ENCODE measurements around the gene PSEN2.

GRCh38 chr1:226867461-226868054 is 2.9 kb upstream of the PSEN2 start:
- TF ChIP-seq, protein P1, sequence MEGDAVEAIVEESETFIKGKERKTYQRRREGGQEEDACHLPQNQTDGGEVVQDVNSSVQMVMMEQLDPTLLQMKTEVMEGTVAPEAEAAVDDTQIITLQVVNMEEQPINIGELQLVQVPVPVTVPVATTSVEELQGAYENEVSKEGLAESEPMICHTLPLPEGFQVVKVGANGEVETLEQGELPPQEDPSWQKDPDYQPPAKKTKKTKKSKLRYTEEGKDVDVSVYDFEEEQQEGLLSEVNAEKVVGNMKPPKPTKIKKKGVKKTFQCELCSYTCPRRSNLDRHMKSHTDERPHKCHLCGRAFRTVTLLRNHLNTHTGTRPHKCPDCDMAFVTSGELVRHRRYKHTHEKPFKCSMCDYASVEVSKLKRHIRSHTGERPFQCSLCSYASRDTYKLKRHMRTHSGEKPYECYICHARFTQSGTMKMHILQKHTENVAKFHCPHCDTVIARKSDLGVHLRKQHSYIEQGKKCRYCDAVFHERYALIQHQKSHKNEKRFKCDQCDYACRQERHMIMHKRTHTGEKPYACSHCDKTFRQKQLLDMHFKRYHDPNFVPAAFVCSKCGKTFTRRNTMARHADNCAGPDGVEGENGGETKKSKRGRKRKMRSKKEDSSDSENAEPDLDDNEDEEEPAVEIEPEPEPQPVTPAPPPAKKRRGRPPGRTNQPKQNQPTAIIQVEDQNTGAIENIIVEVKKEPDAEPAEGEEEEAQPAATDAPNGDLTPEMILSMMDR (IDR thresholded peaks at IDR 0.05; ENCODE audit: insufficient read depth, low read length) = no peak
- TF ChIP-seq POLR2AphosphoS5 (IDR thresholded peaks at IDR 0.05; ENCODE audit: low read depth) = no peak
- TF ChIP-seq SPI1 (IDR thresholded peaks at IDR 0.05; ENCODE audit: borderline replicate concordance, low read depth) = no peak
- TF ChIP-seq, protein P2, sequence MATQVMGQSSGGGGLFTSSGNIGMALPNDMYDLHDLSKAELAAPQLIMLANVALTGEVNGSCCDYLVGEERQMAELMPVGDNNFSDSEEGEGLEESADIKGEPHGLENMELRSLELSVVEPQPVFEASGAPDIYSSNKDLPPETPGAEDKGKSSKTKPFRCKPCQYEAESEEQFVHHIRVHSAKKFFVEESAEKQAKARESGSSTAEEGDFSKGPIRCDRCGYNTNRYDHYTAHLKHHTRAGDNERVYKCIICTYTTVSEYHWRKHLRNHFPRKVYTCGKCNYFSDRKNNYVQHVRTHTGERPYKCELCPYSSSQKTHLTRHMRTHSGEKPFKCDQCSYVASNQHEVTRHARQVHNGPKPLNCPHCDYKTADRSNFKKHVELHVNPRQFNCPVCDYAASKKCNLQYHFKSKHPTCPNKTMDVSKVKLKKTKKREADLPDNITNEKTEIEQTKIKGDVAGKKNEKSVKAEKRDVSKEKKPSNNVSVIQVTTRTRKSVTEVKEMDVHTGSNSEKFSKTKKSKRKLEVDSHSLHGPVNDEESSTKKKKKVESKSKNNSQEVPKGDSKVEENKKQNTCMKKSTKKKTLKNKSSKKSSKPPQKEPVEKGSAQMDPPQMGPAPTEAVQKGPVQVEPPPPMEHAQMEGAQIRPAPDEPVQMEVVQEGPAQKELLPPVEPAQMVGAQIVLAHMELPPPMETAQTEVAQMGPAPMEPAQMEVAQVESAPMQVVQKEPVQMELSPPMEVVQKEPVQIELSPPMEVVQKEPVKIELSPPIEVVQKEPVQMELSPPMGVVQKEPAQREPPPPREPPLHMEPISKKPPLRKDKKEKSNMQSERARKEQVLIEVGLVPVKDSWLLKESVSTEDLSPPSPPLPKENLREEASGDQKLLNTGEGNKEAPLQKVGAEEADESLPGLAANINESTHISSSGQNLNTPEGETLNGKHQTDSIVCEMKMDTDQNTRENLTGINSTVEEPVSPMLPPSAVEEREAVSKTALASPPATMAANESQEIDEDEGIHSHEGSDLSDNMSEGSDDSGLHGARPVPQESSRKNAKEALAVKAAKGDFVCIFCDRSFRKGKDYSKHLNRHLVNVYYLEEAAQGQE (IDR thresholded peaks at IDR 0.05; ENCODE audit: insufficient replicate concordance, low read depth) = no peak
